ENCODE measurements around the gene ADGRF4. TPM values are rescaled to one million over a fixed set of nuclear protein-coding genes. Genes with fewer than 3 reads are reported as not detected.

ADGRF4 gene
- total RNA-seq, 1 experiment from 2014 or later = not detected

- Histone ChIP-seq H3K79me2 (ENCODE audit: insufficient read depth, low read length) (no peaks in the 10 kb centered on the region), H2AK5ac (ENCODE audit: insufficient read length, low read length) (no peak overlapping the region), H2AFZ (ENCODE audit: low read length) (no peak overlapping the region), H3K56ac (ENCODE audit: insufficient read length, low read depth, low read length) (no peak overlapping the region), H2BK15ac (ENCODE audit: low read depth, low read length) (no peak overlapping the region), H2BK5ac (ENCODE audit: insufficient read length, low read length) (no peak overlapping the region), H4K5ac (ENCODE audit: insufficient read length, low read depth, low read length) (no peak overlapping the region), H3K27ac (ENCODE audit: insufficient read length, low read depth, low read length) (no peak overlapping the region), H4K8ac (replicated peaks; ENCODE audit: insufficient read length, low read depth, low read length) (no peak overlapping the region), H3K9ac (ENCODE audit: extremely low read depth, insufficient read length, low read length) (no peak overlapping the region), H4K20me1 (ENCODE audit: control insufficient read depth, insufficient read depth, insufficient read length) (no peaks in the 10 kb centered on the region), H3K27me3 (ENCODE audit: insufficient read depth, low read length) (no peaks in the 10 kb centered on the region), H2BK12ac (ENCODE audit: insufficient read length, low read depth, low read length) (no peak overlapping the region), H3K14ac (ENCODE audit: insufficient read depth, low read length) (no peak overlapping the region), H3K4me1 (ENCODE audit: insufficient read depth, low read length) (peaks cover 3% of the 10 kb centered on the region; the same call in 1 of the 2 replicates), H4K91ac (ENCODE audit: insufficient read length, low read depth, low read length) (no peak overlapping the region), H3K18ac (ENCODE audit: insufficient read length, low read depth, low read length) (no peak overlapping the region), H3K4me2 (ENCODE audit: insufficient read depth, insufficient read length, low read length) (no peak overlapping the region), H3K4ac (ENCODE audit: low read depth, low read length) (no peak overlapping the region), H3K9me3 (ENCODE audit: control insufficient read depth, low read depth, low read length) (no peaks in the 10 kb centered on the region), H2BK120ac (ENCODE audit: low read depth, low read length, poor library complexity, severe bottlenecking) (no peak overlapping the region), H3K23me2 (ENCODE audit: insufficient read length, low read depth, low read length, poor library complexity, severe bottlenecking) (no peaks in the 10 kb centered on the region), H2BK20ac (ENCODE audit: low read depth, low read length, poor library complexity, severe bottlenecking) (no peak overlapping the region), H3T11ph (ENCODE audit: low read length) (no peak overlapping the region), H3K23ac (ENCODE audit: insufficient read length, low read depth, low read length) (no peak overlapping the region), H3K79me1 (ENCODE audit: insufficient read depth, low read depth, low read length, poor library complexity, severe bottlenecking) (no peaks in the 10 kb centered on the region)
- Mint-ChIP-seq H3K36me3 (ENCODE audit: insufficient read depth in 1 of 3, low read depth in 3 of 3) (no peaks in the 10 kb centered on the region), H3K4me3 (no peak overlapping the region), H3K27me3 (ENCODE audit: low read depth) (no peaks in the 10 kb centered on the region), H3K9me3 (no peaks in the 10 kb centered on the region), H3K27ac (no peak overlapping the region), H3K4me1 (peaks cover 12 to 16% of the 10 kb centered on the region in 2 experiments)
- no CpG with 5 or more reads among the region's 5 CpGs for WGBS (ENCODE audit: extremely low coverage, insufficient read length, low lambda C conversion rate)
- DNase-seq = no peak
- no peak for TF ChIP-seq CTCF (conservative IDR thresholded peaks at IDR 0.05)
Observed at GRCh38 chr6:47661960-47662359, 36.4 kb upstream of the ADGRF4 start.

All from H9 (cell line).